Measurements from ENCODE around the gene KRTAP4-8.
"Not testable (repeated sequence)": the region's sequence is repeated elsewhere in the genome, so short reads cannot be mapped to it uniquely, and the experiment has no call there.

KRTAP4-8 gene

DNA sequence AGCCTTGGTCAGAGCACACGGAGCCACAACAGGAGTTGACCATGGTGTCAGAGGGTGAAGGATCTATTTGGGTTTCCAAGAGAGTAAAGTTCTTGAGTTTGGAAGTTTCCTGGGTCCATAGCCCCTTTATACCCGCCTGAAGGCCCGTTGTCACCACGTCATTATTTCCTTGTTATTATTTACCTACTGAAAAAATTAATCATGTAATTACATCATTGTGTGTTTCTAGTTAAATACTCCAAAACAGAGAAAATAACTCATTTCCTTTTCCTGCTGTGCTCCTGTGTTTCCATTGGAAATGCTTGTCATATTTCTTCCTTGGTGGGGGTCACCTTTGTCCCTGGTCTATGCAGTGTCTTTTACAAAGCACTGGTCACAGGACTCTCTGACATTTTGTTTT, at the start of gene KRTAP4-8:
Gene KRTAP4-8 (minus strand): TSS at position 101 of the 400 bp plus-strand sequence. CDS start 58 bp downstream, at position 43.
- no peaks in the 10 kb centered on the region for H3K27me3 ChIP-seq (ENCODE audit: control insufficient read depth in 1 of 2, insufficient read depth in 2 of 2, low read length in 2 of 2)
- no peak within 1 kb of the TSS for H3K9ac ChIP-seq (ENCODE audit: low read length)
- no peaks in the 10 kb centered on the region for H3K9me3 ChIP-seq (ENCODE audit: low read length)
- H3K27ac ChIP-seq (ENCODE audit: low read depth, low read length) = no peak within 1 kb of the TSS
- no peak within 1 kb of the TSS for H3K4me3 ChIP-seq (ENCODE audit: low read depth in 1 of 2, low read length in 2 of 2)
- H3K36me3 ChIP-seq (ENCODE audit: insufficient read depth, low read length) = no peaks in the 10 kb centered on the region
- no peaks in the 10 kb centered on the region for H3K4me1 ChIP-seq (ENCODE audit: insufficient read depth, low read length)

DNA sequence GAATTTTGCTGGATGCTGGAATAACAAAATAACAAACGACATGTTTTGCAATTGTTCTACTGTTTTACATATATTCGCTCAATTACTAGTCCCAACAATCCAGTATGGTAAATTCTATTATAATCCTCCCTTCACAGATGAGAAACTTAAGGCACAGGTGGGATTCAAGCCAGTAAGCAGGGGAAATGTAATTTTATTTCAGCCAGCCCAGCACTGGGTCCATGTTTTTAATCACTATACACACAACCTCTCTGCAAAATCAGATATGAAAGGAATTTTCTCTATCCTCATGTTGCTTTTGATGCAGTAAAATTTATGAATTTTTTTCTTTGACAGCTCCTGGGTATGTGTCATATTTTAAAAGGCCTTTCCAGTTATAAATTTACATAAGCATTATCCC, 47.3 kb upstream of the KRTAP4-8 start:
- H3K36me3 ChIP-seq (ENCODE audit: insufficient read depth, low read length) = no peaks in the 10 kb centered on the region
- no peaks in the 10 kb centered on the region for H3K4me1 ChIP-seq (ENCODE audit: insufficient read depth, low read length)
- H3K4me3 ChIP-seq (ENCODE audit: low read depth in 1 of 2, low read length in 2 of 2) = no peak overlapping the region
- H3K9ac ChIP-seq (ENCODE audit: low read length) = no peak overlapping the region
- H3K27me3 ChIP-seq (ENCODE audit: control insufficient read depth in 1 of 2, insufficient read depth in 2 of 2, low read length in 2 of 2) = no peaks in the 10 kb centered on the region
- no peak overlapping the region for H3K27ac ChIP-seq (ENCODE audit: low read depth, low read length)
- H3K9me3 ChIP-seq (ENCODE audit: low read length) = no peaks in the 10 kb centered on the region

DNA sequence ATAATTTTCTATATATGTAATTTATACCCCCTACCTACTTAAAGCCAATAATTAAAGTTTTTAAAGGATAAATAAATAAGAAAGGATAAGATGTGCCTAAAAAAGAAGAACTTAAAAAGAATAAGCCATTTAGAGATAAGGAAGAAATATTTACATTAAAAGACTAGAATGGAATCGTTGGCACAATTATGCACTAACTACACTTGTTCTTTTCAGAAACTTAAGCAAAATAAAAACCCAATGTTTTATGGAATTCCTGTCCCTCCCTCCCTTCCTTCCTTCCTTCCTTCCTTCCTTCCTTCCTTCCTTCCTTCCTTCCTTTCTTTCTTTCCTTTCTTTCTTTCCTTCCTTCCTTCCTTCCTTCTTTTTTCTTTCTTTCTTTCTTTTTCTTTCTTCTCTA, 46.9 kb upstream of the KRTAP4-8 start:
- H3K9ac ChIP-seq (ENCODE audit: low read length) = no peak overlapping the region
- H3K27ac ChIP-seq (ENCODE audit: low read depth, low read length) = no peak overlapping the region
- no peaks in the 10 kb centered on the region for H3K36me3 ChIP-seq (ENCODE audit: insufficient read depth, low read length)
- H3K4me1 ChIP-seq (ENCODE audit: insufficient read depth, low read length) = no peaks in the 10 kb centered on the region
- H3K27me3 ChIP-seq (ENCODE audit: control insufficient read depth in 1 of 2, insufficient read depth in 2 of 2, low read length in 2 of 2) = no peaks in the 10 kb centered on the region
- H3K4me3 ChIP-seq (ENCODE audit: low read depth in 1 of 2, low read length in 2 of 2) = no peak overlapping the region
- no peaks in the 10 kb centered on the region for H3K9me3 ChIP-seq (ENCODE audit: low read length)

DNA sequence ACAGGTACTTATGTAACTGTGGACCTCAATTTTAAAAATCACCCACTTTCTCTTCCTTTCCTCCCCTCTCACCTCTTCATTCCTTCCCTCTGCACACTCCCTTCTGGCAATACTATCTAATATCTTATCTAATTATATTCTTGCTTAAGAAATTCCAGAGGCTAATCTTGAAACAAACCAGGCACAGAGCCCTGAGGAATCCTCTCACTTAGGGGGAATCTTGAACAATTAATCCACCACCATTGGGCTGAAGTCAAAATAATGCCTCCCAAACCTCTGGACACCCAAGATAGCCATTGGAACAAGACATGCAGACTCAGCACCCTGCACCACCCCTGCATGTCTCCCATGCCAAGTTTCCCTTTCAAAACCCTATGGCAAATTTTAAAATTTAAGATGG, 43.4 kb upstream of the KRTAP4-8 start:
- H3K9ac ChIP-seq (ENCODE audit: low read length) = no peak overlapping the region
- H3K27me3 ChIP-seq (ENCODE audit: control insufficient read depth in 1 of 2, insufficient read depth in 2 of 2, low read length in 2 of 2) = no peaks in the 10 kb centered on the region
- H3K27ac ChIP-seq (ENCODE audit: low read depth, low read length) = no peak overlapping the region
- no peaks in the 10 kb centered on the region for H3K36me3 ChIP-seq (ENCODE audit: insufficient read depth, low read length)
- no peak overlapping the region for H3K4me3 ChIP-seq (ENCODE audit: low read depth in 1 of 2, low read length in 2 of 2)
- H3K9me3 ChIP-seq (ENCODE audit: low read length) = no peaks in the 10 kb centered on the region
- no peaks in the 10 kb centered on the region for H3K4me1 ChIP-seq (ENCODE audit: insufficient read depth, low read length)

DNA sequence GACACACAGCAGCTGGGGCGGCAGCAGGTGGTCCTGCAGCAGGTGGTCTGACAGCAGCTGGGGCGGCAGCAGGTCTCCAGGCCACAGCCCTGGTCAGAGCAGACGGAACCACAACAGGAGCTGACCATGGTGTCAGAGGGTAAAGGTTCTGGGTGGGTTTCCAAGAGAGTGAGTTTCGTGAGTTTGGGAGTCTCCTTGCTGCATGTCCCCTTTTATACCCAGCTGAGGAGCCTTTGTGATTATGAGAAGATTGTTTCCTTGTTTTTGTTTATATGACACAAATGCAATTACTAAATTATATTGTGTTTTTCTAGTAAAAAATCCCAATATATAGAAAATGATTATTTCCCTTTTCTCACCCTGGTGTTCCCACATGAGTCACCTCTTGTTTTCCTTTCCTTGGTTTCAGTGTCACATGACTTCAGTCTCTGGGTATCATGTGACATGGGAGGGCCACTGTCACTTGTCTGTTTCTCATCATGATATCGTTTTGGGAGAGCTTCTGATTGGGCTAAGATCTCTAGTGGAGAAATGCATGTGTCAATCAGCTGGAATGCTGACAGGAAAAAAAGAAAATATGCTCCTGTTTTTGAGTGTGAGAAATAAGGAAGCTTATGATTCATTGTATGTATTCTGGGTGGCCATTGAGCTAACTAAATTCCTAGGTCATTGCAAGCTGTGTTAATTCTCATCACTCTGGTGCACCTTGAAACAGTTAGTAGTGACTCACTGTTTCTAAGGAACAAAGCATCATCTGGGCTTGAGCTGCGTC, 42.6 kb upstream of the KRTAP4-8 start, which contains the start of gene KRTAP4-6:
Gene KRTAP4-6 (minus strand): TSS at position 185 of the 772 bp plus-strand sequence. CDS start 57 bp downstream, at position 128.
- no peaks in the 10 kb centered on the region for H3K27me3 ChIP-seq (ENCODE audit: control insufficient read depth in 1 of 2, insufficient read depth in 2 of 2, low read length in 2 of 2)
- no peaks in the 10 kb centered on the region for H3K9me3 ChIP-seq (ENCODE audit: low read length)
- H3K36me3 ChIP-seq (ENCODE audit: insufficient read depth, low read length) = no peaks in the 10 kb centered on the region
- no peak within 1 kb of the TSS for H3K9ac ChIP-seq (ENCODE audit: low read length)
- no peaks in the 10 kb centered on the region for H3K4me1 ChIP-seq (ENCODE audit: insufficient read depth, low read length)
- H3K27ac ChIP-seq (ENCODE audit: low read depth, low read length) = no peak within 1 kb of the TSS
- H3K4me3 ChIP-seq (ENCODE audit: low read depth in 1 of 2, low read length in 2 of 2) = no peak within 1 kb of the TSS

DNA sequence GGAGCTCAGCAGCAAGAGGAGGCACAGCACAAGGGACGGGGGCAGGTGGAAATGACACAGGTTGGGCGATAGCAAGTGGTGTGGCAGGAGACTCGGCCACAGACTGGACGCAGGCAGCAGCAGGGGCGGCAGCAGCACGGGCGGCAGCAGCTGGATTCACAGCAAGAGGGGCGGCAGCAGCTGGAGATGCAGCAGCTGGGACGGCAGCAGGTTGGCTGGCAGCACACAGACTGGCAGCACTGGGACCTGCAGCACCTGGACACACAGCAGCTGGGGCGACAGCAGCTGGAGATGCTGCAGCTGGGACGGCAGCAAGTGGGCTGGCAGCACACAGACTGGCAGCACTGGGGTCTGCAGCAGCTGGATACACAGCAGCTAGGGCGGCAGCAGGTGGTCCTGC, 41.9 kb upstream of the KRTAP4-8 start:
- not testable (repeated sequence) for H3K36me3 ChIP-seq (ENCODE audit: insufficient read depth, low read length); H3K9ac ChIP-seq (ENCODE audit: low read length); H3K9me3 ChIP-seq (ENCODE audit: low read length); H3K4me3 ChIP-seq (ENCODE audit: low read depth in 1 of 2, low read length in 2 of 2); H3K4me1 ChIP-seq (ENCODE audit: insufficient read depth, low read length); H3K27me3 ChIP-seq (ENCODE audit: control insufficient read depth in 1 of 2, insufficient read depth in 2 of 2, low read length in 2 of 2); H3K27ac ChIP-seq (ENCODE audit: low read depth, low read length)

DNA sequence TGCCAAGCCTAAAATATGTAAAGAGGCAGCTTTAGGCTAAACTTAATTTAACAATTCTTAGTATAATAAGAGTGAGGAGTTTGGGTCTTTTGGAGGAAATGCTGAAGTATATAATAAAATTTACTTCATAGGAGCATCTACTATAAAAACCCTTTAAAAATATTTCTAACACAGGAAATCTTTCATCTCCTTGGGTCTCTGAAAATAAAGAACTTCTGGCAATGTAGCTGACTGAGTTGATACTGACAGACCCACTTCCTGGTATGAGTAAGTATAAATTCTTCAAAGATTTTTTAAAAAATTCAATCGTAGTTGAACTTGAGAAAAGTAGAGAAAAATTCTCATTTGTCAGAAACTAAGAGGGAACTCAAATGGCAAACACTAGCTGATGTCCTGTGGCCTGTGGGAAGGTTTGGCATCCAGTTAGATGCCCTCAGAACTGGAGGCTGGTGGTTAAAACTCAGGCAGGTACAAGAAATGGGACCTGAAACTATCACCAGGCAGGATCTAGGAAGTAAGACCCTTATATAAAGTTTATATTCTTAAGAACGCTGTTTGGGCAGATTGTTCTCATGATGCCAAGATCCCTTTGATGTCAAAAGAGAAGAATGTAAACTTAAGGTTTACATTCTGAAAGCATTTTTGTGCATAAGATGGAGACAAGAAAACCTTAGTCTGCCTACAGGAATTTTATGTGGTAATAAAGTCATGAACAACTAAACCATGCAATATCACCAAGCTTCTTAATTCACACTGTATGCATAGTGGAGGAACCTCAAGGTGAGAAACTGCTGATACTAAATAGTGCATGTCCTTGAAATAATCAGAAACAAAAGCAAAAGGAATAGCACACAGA, 36.2 kb upstream of the KRTAP4-8 start:
- H3K4me1 ChIP-seq (ENCODE audit: insufficient read depth, low read length) = no peaks in the 10 kb centered on the region
- no peaks in the 10 kb centered on the region for H3K9me3 ChIP-seq (ENCODE audit: low read length)
- no peaks in the 10 kb centered on the region for H3K27me3 ChIP-seq (ENCODE audit: control insufficient read depth in 1 of 2, insufficient read depth in 2 of 2, low read length in 2 of 2)
- no peaks in the 10 kb centered on the region for H3K36me3 ChIP-seq (ENCODE audit: insufficient read depth, low read length)
- H3K9ac ChIP-seq (ENCODE audit: low read length) = no peak overlapping the region
- no peak overlapping the region for H3K4me3 ChIP-seq (ENCODE audit: low read depth in 1 of 2, low read length in 2 of 2)
- H3K27ac ChIP-seq (ENCODE audit: low read depth, low read length) = no peak overlapping the region

DNA sequence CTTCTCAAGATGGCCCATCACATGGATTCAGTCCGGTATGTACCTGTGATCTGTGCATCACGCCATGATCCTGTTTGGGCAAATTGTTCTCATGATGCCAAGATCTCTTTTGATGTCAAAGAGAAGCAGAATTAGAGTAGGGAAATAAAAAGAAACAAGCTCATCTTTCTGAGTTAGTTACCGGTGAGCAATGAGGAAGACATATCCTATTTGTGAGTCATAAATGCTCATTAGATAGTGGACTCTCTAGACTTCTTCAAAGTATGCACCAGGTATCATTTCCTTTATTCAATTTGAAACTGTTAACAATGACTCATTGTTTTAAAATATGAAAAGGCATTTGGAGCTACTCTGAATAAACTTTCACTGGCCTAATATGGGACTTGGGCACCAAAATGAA, 34.0 kb upstream of the KRTAP4-8 start:
- H3K36me3 ChIP-seq (ENCODE audit: insufficient read depth, low read length) = no peaks in the 10 kb centered on the region
- no peak overlapping the region for H3K9ac ChIP-seq (ENCODE audit: low read length)
- no peak overlapping the region for H3K4me3 ChIP-seq (ENCODE audit: low read depth in 1 of 2, low read length in 2 of 2)
- no peaks in the 10 kb centered on the region for H3K9me3 ChIP-seq (ENCODE audit: low read length)
- no peaks in the 10 kb centered on the region for H3K27me3 ChIP-seq (ENCODE audit: control insufficient read depth in 1 of 2, insufficient read depth in 2 of 2, low read length in 2 of 2)
- H3K27ac ChIP-seq (ENCODE audit: low read depth, low read length) = no peak overlapping the region
- no peaks in the 10 kb centered on the region for H3K4me1 ChIP-seq (ENCODE audit: insufficient read depth, low read length)

DNA sequence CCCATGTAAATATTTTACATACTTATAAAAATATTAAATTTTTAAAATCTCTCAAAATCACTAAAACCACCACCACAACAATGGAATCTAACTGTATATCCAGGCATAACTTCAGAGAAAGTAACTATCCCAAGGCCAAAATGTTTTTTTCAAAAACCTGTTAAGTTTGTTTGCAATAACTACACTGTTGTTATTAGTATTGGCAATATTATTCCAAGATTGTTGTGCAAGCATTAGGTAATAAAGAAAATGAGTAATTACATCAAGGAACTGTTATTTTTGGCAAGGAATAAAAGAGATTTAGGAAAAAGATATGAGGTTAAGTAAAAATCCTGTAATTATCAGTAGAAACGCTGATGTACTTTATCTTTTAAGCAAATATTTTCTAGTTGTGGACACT, 29.4 kb upstream of the KRTAP4-8 start:
- no peaks in the 10 kb centered on the region for H3K9me3 ChIP-seq (ENCODE audit: low read length)
- H3K4me1 ChIP-seq (ENCODE audit: insufficient read depth, low read length) = no peaks in the 10 kb centered on the region
- H3K4me3 ChIP-seq (ENCODE audit: low read depth in 1 of 2, low read length in 2 of 2) = no peak overlapping the region
- no peaks in the 10 kb centered on the region for H3K27me3 ChIP-seq (ENCODE audit: control insufficient read depth in 1 of 2, insufficient read depth in 2 of 2, low read length in 2 of 2)
- H3K27ac ChIP-seq (ENCODE audit: low read depth, low read length) = no peak overlapping the region
- H3K36me3 ChIP-seq (ENCODE audit: insufficient read depth, low read length) = no peaks in the 10 kb centered on the region
- H3K9ac ChIP-seq (ENCODE audit: low read length) = no peak overlapping the region

DNA sequence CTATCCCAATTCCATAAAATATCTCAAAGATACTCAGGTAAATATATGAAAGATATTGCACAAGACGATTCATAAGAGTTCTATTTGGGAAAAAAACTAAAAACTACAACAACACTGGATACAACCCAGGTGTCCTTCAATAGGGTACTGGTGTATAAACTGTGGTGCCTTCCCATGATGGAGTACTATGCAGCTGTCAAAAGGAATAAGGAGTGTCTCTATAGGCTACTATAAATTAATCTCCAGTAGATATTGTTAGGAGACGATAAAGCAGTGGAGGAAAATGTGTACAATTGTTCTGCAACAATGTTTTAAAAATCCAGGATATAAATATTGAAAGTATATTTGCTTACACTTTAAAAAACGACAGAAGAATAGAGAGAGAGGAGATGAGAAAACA, 28.5 kb upstream of the KRTAP4-8 start:
- H3K27ac ChIP-seq (ENCODE audit: low read depth, low read length) = no peak overlapping the region
- H3K4me3 ChIP-seq (ENCODE audit: low read depth in 1 of 2, low read length in 2 of 2) = no peak overlapping the region
- H3K27me3 ChIP-seq (ENCODE audit: control insufficient read depth in 1 of 2, insufficient read depth in 2 of 2, low read length in 2 of 2) = no peaks in the 10 kb centered on the region
- no peaks in the 10 kb centered on the region for H3K36me3 ChIP-seq (ENCODE audit: insufficient read depth, low read length)
- H3K9ac ChIP-seq (ENCODE audit: low read length) = no peak overlapping the region
- H3K4me1 ChIP-seq (ENCODE audit: insufficient read depth, low read length) = no peaks in the 10 kb centered on the region
- no peaks in the 10 kb centered on the region for H3K9me3 ChIP-seq (ENCODE audit: low read length)

DNA sequence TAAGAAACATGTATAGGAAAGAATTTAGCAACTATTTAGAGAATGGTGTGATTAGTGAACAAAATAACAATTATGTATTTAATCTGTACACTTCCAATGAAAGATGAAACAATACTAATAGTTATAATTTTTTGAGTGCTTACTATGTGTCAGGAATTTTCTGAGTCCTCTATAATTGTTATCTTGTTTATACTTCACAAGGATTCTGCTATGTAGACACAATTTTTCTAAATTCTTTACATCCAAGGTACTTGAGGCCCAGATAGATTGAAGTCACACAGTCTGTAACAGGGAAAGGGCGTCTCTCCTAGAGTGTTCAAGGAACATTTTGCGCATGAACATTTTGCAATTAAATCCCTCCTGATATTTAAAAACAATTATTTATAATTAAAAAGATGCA, 27.1 kb upstream of the KRTAP4-8 start:
- Histone ChIP-seq H3K4me3 (ENCODE audit: low read depth in 1 of 2, low read length in 2 of 2) (no peak overlapping the region), H3K9ac (ENCODE audit: low read length) (no peak overlapping the region), H3K27me3 (ENCODE audit: control insufficient read depth in 1 of 2, insufficient read depth in 2 of 2, low read length in 2 of 2) (no peaks in the 10 kb centered on the region), H3K4me1 (ENCODE audit: insufficient read depth, low read length) (no peaks in the 10 kb centered on the region), H3K27ac (ENCODE audit: low read depth, low read length) (no peak overlapping the region), H3K9me3 (ENCODE audit: low read length) (no peaks in the 10 kb centered on the region), H3K36me3 (ENCODE audit: insufficient read depth, low read length) (no peaks in the 10 kb centered on the region)
